ENCODE results near the gene DICER1.

DICER1 gene

GRCh38 chr14:95125915-95126314 lies 31.4 kb downstream of the DICER1 start:
- H4K8ac ChIP-seq (ENCODE audit: low read depth, low read length) = no peak overlapping the region
- no peak overlapping the region for H3K23ac ChIP-seq (ENCODE audit: low read depth, low read length, poor library complexity)
- H3K14ac ChIP-seq (ENCODE audit: low read length) = no peak overlapping the region
- H3K9ac ChIP-seq (ENCODE audit: low read depth, low read length, poor library complexity) = no peak overlapping the region
- H2BK12ac ChIP-seq (ENCODE audit: low read length) = no peak overlapping the region
- no peak overlapping the region for H4K91ac ChIP-seq (ENCODE audit: low read depth, low read length, poor library complexity)
- no peak overlapping the region for H3K18ac ChIP-seq (ENCODE audit: low read length)
- H3K4me3 ChIP-seq (ENCODE audit: low read length in 2 of 2) = no peak overlapping the region
- no peak overlapping the region for H2BK5ac ChIP-seq (ENCODE audit: low read length)
- peaks cover 2 to 94% of the 10 kb centered on the region in 2 donors for H3K36me3 ChIP-seq (replicated peaks in 1 of 2; ENCODE audit: control insufficient read depth in 2 of 2, insufficient read depth in 2 of 2, low read length in 2 of 2)
- no peak overlapping the region for H2AK5ac ChIP-seq (ENCODE audit: low read depth, low read length)
- H2BK120ac ChIP-seq (ENCODE audit: low read depth, low read length) = no peak overlapping the region
- H3K4me2 ChIP-seq (ENCODE audit: insufficient read depth, low read length, poor library complexity, severe bottlenecking) = no peak overlapping the region
- no CpG with 5 or more reads among the region's 4 CpGs for WGBS, 2 donors (ENCODE audit: extremely low coverage in 2 of 2, insufficient read length in 2 of 2, insufficient replicate concordance in 1 of 2)
- DNase-seq (ENCODE audit: low spot score) = no peak
- H3K4me1 ChIP-seq (ENCODE audit: control insufficient read depth in 2 of 2, insufficient read depth in 1 of 2, low read depth in 1 of 2, low read length in 2 of 2) = peaks cover 7 to 14% of the 10 kb centered on the region in 2 donors
- H3K9me3 ChIP-seq (replicated peaks in 1 of 2; ENCODE audit: control insufficient read depth in 2 of 2, insufficient read depth in 1 of 2, low read depth in 1 of 2, low read length in 2 of 2) = no peaks in the 10 kb centered on the region
- H3K79me1 ChIP-seq (ENCODE audit: low read depth, low read length) = no peaks in the 10 kb centered on the region
- H3K27ac ChIP-seq (replicated peaks; ENCODE audit: low read length) = peak overlapping the region; percentile 53
- no peaks in the 10 kb centered on the region for H3K27me3 ChIP-seq (ENCODE audit: control insufficient read depth in 3 of 3, insufficient read depth in 3 of 3, low read depth in 1 of 3, low read length in 3 of 3)
- H2AFZ ChIP-seq (ENCODE audit: low read length) = no peak overlapping the region
- no peak overlapping the region for H3K4ac ChIP-seq (ENCODE audit: low read length)
- no peak overlapping the region for H2BK15ac ChIP-seq (ENCODE audit: low read length)

- Histone ChIP-seq H2AFZ (ENCODE audit: low read length) (no peak overlapping the region), H3K79me1 (ENCODE audit: low read depth, low read length) (no peaks in the 10 kb centered on the region), H3K4me1 (ENCODE audit: control insufficient read depth in 2 of 2, insufficient read depth in 1 of 2, low read depth in 1 of 2, low read length in 2 of 2) (peaks cover 7 to 14% of the 10 kb centered on the region in 2 donors), H2BK15ac (ENCODE audit: low read length) (no peak overlapping the region), H3K27ac (replicated peaks; ENCODE audit: low read length) (peak overlapping the region; percentile 74), H4K91ac (ENCODE audit: low read depth, low read length, poor library complexity) (no peak overlapping the region), H3K4me3 (ENCODE audit: low read length in 2 of 2) (no peak overlapping the region), H3K23ac (ENCODE audit: low read depth, low read length, poor library complexity) (no peak overlapping the region), H2BK120ac (ENCODE audit: low read depth, low read length) (no peak overlapping the region), H2AK5ac (ENCODE audit: low read depth, low read length) (no peak overlapping the region), H4K8ac (ENCODE audit: low read depth, low read length) (no peak overlapping the region), H2BK12ac (ENCODE audit: low read length) (no peak overlapping the region), H3K4ac (ENCODE audit: low read length) (no peak overlapping the region), H3K9ac (ENCODE audit: low read depth, low read length, poor library complexity) (no peak overlapping the region), H3K27me3 (ENCODE audit: control insufficient read depth in 3 of 3, insufficient read depth in 3 of 3, low read depth in 1 of 3, low read length in 3 of 3) (no peaks in the 10 kb centered on the region), H3K9me3 (replicated peaks in 1 of 2; ENCODE audit: control insufficient read depth in 2 of 2, insufficient read depth in 1 of 2, low read depth in 1 of 2, low read length in 2 of 2) (no peaks in the 10 kb centered on the region), H3K4me2 (ENCODE audit: insufficient read depth, low read length, poor library complexity, severe bottlenecking) (no peak overlapping the region), H3K14ac (ENCODE audit: low read length) (no peak overlapping the region), H3K36me3 (replicated peaks in 1 of 2; ENCODE audit: control insufficient read depth in 2 of 2, insufficient read depth in 2 of 2, low read length in 2 of 2) (peaks cover 2 to 94% of the 10 kb centered on the region in 2 donors), H2BK5ac (ENCODE audit: low read length) (no peak overlapping the region), H3K18ac (ENCODE audit: low read length) (no peak overlapping the region)
- WGBS, 2 donors (ENCODE audit: extremely low coverage in 2 of 2, insufficient read length in 2 of 2, insufficient replicate concordance in 1 of 2) = no CpG with 5 or more reads among the region's 3 CpGs
- DNase-seq (ENCODE audit: low spot score) = no peak
Measured at GRCh38 chr14:95125221-95125620, 32.1 kb downstream of the DICER1 start.

DNA sequence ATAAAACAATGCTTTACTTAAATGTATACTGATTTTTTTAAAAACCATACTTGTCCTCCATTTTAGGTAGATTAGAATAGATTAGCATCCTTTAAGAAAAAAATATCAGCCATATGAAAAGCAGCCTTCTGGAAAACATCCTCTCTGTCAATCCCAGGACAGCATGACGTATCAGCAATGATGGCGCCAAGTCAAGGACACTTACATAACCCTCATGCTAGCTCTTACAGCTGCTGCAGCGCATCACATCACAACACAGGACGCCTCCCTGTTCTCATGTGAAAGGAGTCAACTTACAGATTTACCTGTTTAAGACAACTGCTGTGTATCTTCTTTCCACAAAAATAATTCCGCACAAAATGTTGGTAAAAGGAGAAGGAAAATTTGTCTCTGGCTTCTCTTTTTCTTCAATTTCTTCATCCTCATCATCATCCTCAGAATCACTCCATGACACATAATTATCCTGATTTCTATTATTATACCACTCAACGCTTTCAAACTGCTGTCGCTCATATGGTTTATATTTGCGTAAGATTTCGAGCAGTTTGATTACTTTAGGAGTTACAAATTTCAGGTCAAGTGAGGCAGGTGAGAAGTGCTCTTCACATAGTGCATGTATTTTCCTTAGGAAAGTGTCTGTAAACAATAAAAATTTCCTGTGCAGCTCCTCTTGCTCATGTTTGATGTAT lies 33.3 kb downstream of the DICER1 start:
- WGBS, 2 donors (ENCODE audit: extremely low coverage in 2 of 2, insufficient read length in 2 of 2, insufficient replicate concordance in 1 of 2) = no CpG with 5 or more reads among the region's 9 CpGs
- no peak overlapping the region for H2BK15ac ChIP-seq (ENCODE audit: low read length)
- H2BK120ac ChIP-seq (ENCODE audit: low read depth, low read length) = no peak overlapping the region
- H3K4me3 ChIP-seq (ENCODE audit: low read length in 2 of 2) = no peak overlapping the region
- no peaks in the 10 kb centered on the region for H3K79me1 ChIP-seq (ENCODE audit: low read depth, low read length)
- H4K8ac ChIP-seq (ENCODE audit: low read depth, low read length) = no peak overlapping the region
- H3K23ac ChIP-seq (ENCODE audit: low read depth, low read length, poor library complexity) = no peak overlapping the region
- no peak overlapping the region for H2BK5ac ChIP-seq (ENCODE audit: low read length)
- no peak overlapping the region for H3K14ac ChIP-seq (ENCODE audit: low read length)
- H3K4ac ChIP-seq (ENCODE audit: low read length) = no peak overlapping the region
- H4K91ac ChIP-seq (ENCODE audit: low read depth, low read length, poor library complexity) = no peak overlapping the region
- H2AK5ac ChIP-seq (ENCODE audit: low read depth, low read length) = no peak overlapping the region
- no peak for DNase-seq (ENCODE audit: low spot score)
- H3K27ac ChIP-seq (replicated peaks; ENCODE audit: low read length) = no peak overlapping the region
- no peak overlapping the region for H2BK12ac ChIP-seq (ENCODE audit: low read length)
- no peak overlapping the region for H2AFZ ChIP-seq (ENCODE audit: low read length)
- peaks cover 7 to 18% of the 10 kb centered on the region in 2 donors for H3K4me1 ChIP-seq (ENCODE audit: control insufficient read depth in 2 of 2, insufficient read depth in 1 of 2, low read depth in 1 of 2, low read length in 2 of 2)
- no peak overlapping the region for H3K18ac ChIP-seq (ENCODE audit: low read length)
- H3K27me3 ChIP-seq (ENCODE audit: control insufficient read depth in 3 of 3, insufficient read depth in 3 of 3, low read depth in 1 of 3, low read length in 3 of 3) = no peaks in the 10 kb centered on the region
- no peak overlapping the region for H3K9ac ChIP-seq (ENCODE audit: low read depth, low read length, poor library complexity)
- no peaks in the 10 kb centered on the region for H3K9me3 ChIP-seq (replicated peaks in 1 of 2; ENCODE audit: control insufficient read depth in 2 of 2, insufficient read depth in 1 of 2, low read depth in 1 of 2, low read length in 2 of 2)
- H3K4me2 ChIP-seq (ENCODE audit: insufficient read depth, low read length, poor library complexity, severe bottlenecking) = no peak overlapping the region
- peaks cover 2 to 92% of the 10 kb centered on the region in 2 donors for H3K36me3 ChIP-seq (replicated peaks in 1 of 2; ENCODE audit: control insufficient read depth in 2 of 2, insufficient read depth in 2 of 2, low read length in 2 of 2)

- Histone ChIP-seq H3K4me3 (ENCODE audit: low read length in 2 of 2) (no peak overlapping the region), H2AFZ (ENCODE audit: low read length) (no peak overlapping the region), H2BK120ac (ENCODE audit: low read depth, low read length) (no peak overlapping the region), H2BK15ac (ENCODE audit: low read length) (no peak overlapping the region), H2BK5ac (ENCODE audit: low read length) (no peak overlapping the region), H4K8ac (ENCODE audit: low read depth, low read length) (no peak overlapping the region), H3K9ac (ENCODE audit: low read depth, low read length, poor library complexity) (no peak overlapping the region), H3K4me2 (ENCODE audit: insufficient read depth, low read length, poor library complexity, severe bottlenecking) (no peak overlapping the region), H3K4ac (ENCODE audit: low read length) (no peak overlapping the region), H3K27ac (replicated peaks; ENCODE audit: low read length) (no peak overlapping the region), H2BK12ac (ENCODE audit: low read length) (no peak overlapping the region), H3K79me1 (ENCODE audit: low read depth, low read length) (no peaks in the 10 kb centered on the region), H2AK5ac (ENCODE audit: low read depth, low read length) (no peak overlapping the region), H3K14ac (ENCODE audit: low read length) (no peak overlapping the region), H3K27me3 (ENCODE audit: control insufficient read depth in 3 of 3, insufficient read depth in 3 of 3, low read depth in 1 of 3, low read length in 3 of 3) (no peaks in the 10 kb centered on the region), H3K18ac (ENCODE audit: low read length) (no peak overlapping the region), H3K36me3 (replicated peaks in 1 of 2; ENCODE audit: control insufficient read depth in 2 of 2, insufficient read depth in 2 of 2, low read length in 2 of 2) (peaks cover 2 to 95% of the 10 kb centered on the region in 2 donors), H4K91ac (ENCODE audit: low read depth, low read length, poor library complexity) (no peak overlapping the region), H3K4me1 (ENCODE audit: control insufficient read depth in 2 of 2, insufficient read depth in 1 of 2, low read depth in 1 of 2, low read length in 2 of 2) (peaks cover 11 to 18% of the 10 kb centered on the region in 2 donors), H3K9me3 (replicated peaks in 1 of 2; ENCODE audit: control insufficient read depth in 2 of 2, insufficient read depth in 1 of 2, low read depth in 1 of 2, low read length in 2 of 2) (no peaks in the 10 kb centered on the region), H3K23ac (ENCODE audit: low read depth, low read length, poor library complexity) (no peak overlapping the region)
- WGBS, 2 donors (ENCODE audit: extremely low coverage in 2 of 2, insufficient read length in 2 of 2, insufficient replicate concordance in 1 of 2) = no CpG with 5 or more reads among the region's 12 CpGs
- DNase-seq (ENCODE audit: low spot score) = no peak
Measured at GRCh38 chr14:95122621-95122945, 34.7 kb downstream of the DICER1 start.

All from neuronal stem cell (in vitro differentiated cells).